T-cell (primary cell): ENCODE data around the gene SYT13. TPM values are rescaled to one million over a fixed set of nuclear protein-coding genes. Genes with fewer than 3 reads are reported as not detected.

Experiments used
- ATAC-seq, 4 experiments: fragments of 200-7000 bp in 3 of 4; fragments of 150-1000 bp in 1 of 4; cut with Tn5 transposase; replicated peaks in 1 of 4; 1 replicate in 3 of 4; 2 replicates in 1 of 4; pipeline ENCODE4 v1.10.0; 2021; ENCODE audit warnings: moderate library complexity in 3 of 4, mild to moderate bottlenecking in 2 of 4, moderate number of reproducible peaks in 1 of 4
- CTCF ChIA-PET, 2 donors: fragments of 300-600 bp; sonication (Branson Sonifier 250); formaldehyde crosslinking; loops; one replicate each; lab custom pipeline; 2022; ENCODE audit warnings: antibody characterized with exemption in 2 of 2; lab: Charles Lee
- POLR2A ChIA-PET, 2 donors: fragments of 300-600 bp; sonication (Branson Sonifier 250); formaldehyde crosslinking; loops; one replicate each; lab custom pipeline; 2022; ENCODE audit warnings: antibody characterized with exemption in 2 of 2; lab: Charles Lee
- DNase-seq, 35 experiments: peaks; one replicate each; pipeline versions ENCODE4 v3.0.0 to v3.0.0-alpha.2; 2013 to 2023
- H3K27ac ChIP-seq: one replicate; pipeline ENCODE4 v1.5.1; 2013; ENCODE audit warnings: low read length
- H3K27me3 ChIP-seq, 2 experiments: replicated peaks in 1 of 2; 1 replicate in 1 of 2; 2 replicates in 1 of 2; pipeline versions ENCODE4 v1.6.1 to v1.7.0; 2013; ENCODE audit warnings: low read length in 1 of 2, mixed read lengths in 1 of 2; ENCODE audit not compliant: control insufficient read depth in 2 of 2, insufficient read depth in 2 of 2; ENCODE audit errors: extremely low read depth in 1 of 2
- H3K36me3 ChIP-seq, 2 donors: 1 replicate in 1 of 2; 2 replicates in 1 of 2; pipeline versions ENCODE4 v1.6.1 to v1.7.0; 2013; ENCODE audit warnings: low read length in 1 of 2; ENCODE audit not compliant: control insufficient read depth in 2 of 2, insufficient read depth in 1 of 2; ENCODE audit errors: extremely low read depth in 1 of 2
- H3K4me1 ChIP-seq, 2 experiments: 1 replicate in 1 of 2; 2 replicates in 1 of 2; pipeline versions ENCODE4 v1.6.1 to v1.7.0; 2013; ENCODE audit warnings: low read length in 2 of 2, mixed read lengths in 1 of 2; ENCODE audit not compliant: insufficient read depth in 2 of 2, control insufficient read depth in 1 of 2; ENCODE audit errors: extremely low read depth in 1 of 2
- H3K4me3 ChIP-seq, 2 donors: 1 replicate in 1 of 2; 2 replicates in 1 of 2; pipeline versions ENCODE4 v1.5.1 to v1.7.0; 2013; ENCODE audit warnings: mild to moderate bottlenecking in 2 of 2, low read length in 1 of 2, moderate library complexity in 1 of 2; ENCODE audit not compliant: control insufficient read depth in 1 of 2; ENCODE audit errors: extremely low read depth in 1 of 2
- H3K9me3 ChIP-seq: 2 replicates; pipeline ENCODE4 v1.7.0; 2013
- H3K27ac Mint-ChIP-seq, 2 donors: one replicate each; pipeline ENCODE4 v1.8.0; 2020 to 2021; ENCODE audit warnings: mild to moderate bottlenecking in 2 of 2, mixed read lengths in 2 of 2
- H3K27me3 Mint-ChIP-seq, 2 donors: one replicate each; pipeline ENCODE4 v1.8.0; 2021 to 2022; ENCODE audit warnings: mixed read lengths in 2 of 2
- H3K36me3 Mint-ChIP-seq: one replicate; pipeline ENCODE4 v1.8.0; 2021; ENCODE audit warnings: mixed read lengths
- H3K4me1 Mint-ChIP-seq, 3 donors: one replicate each; pipeline ENCODE4 v1.8.0; 2020 to 2022; ENCODE audit warnings: mixed read lengths in 3 of 3, mild to moderate bottlenecking in 1 of 3
- H3K4me3 Mint-ChIP-seq, 3 donors: one replicate each; pipeline ENCODE4 v1.8.0; 2020 to 2022; ENCODE audit warnings: mild to moderate bottlenecking in 3 of 3, mixed read lengths in 3 of 3, moderate library complexity in 3 of 3
- H3K9me3 Mint-ChIP-seq, 3 donors: one replicate each; pipeline ENCODE4 v1.8.0; 2020 to 2022; ENCODE audit warnings: mixed read lengths in 3 of 3
- whole genome bisulfite sequencing: methylation state at CpG from one replicate; pipeline ENCODE4 v1.1.5; 2013; ENCODE audit warnings: missing lambda C conversion rate; ENCODE audit not compliant: insufficient coverage; 5-methylcytosine and 5-hydroxymethylcytosine counted together
- total RNA-seq, 35 experiments: library from RNA in 6 of 35; stranded (reverse) in 6 of 35; fragments of 120-200 nt in 1 of 35; gene quantifications; one replicate each; pipeline versions ENCODE4 v1.2.1 to v1.2.4 and lab custom pipeline; 2013 to 2026

The SYT13 gene
- total RNA-seq, 5 donors from 2014 or later (not counting 1 experiment from before 2014, with no cell fraction given), result 0.03 to 0.20 (median 0.18) TPM; not detected in 2

GRCh38 chr11:45332276-45332934 is 46.3 kb upstream of the SYT13 start:
- WGBS, result 13% methylated on average over 2 of the region's 13 CpGs
- CTCF ChIA-PET, result interaction anchor here (0.6 to 2.3 kb wide), 6 partner anchors 217 to 581 kb away, joined by 3 to 15 read pairs (median 8); no protein-coding TSS in a partner anchor
- Mint-ChIP-seq H3K36me3 (no peaks in the 10 kb centered on the region), H3K27ac (peak overlapping the region in 1 of 2 donors; percentile 56), H3K4me1 (no peaks in the 10 kb centered on the region), H3K4me3 (no peak overlapping the region), H3K9me3 (no peaks in the 10 kb centered on the region), H3K27me3 (peaks cover 18% of the 10 kb centered on the region in 2 donors)
- no peaks in the 10 kb centered on the region for H3K36me3 ChIP-seq
- peaks cover 0 to 20% of the 10 kb centered on the region in 2 experiments for H3K27me3 ChIP-seq
- no peak overlapping the region for H3K27ac ChIP-seq
- peak in 18 of 35 experiments; percentile 7 to 71 (median 29) for DNase-seq
- H3K4me3 ChIP-seq, result no peak overlapping the region
- ATAC-seq, result peak in 3 of 4 experiments; percentile 32 to 60 (median 45)
- POLR2A ChIA-PET, result no interaction called here
- no peaks in the 10 kb centered on the region for H3K4me1 ChIP-seq
- H3K9me3 ChIP-seq, result no peaks in the 10 kb centered on the region

GRCh38 chr11:45331839-45332238 is 45.7 kb upstream of the SYT13 start:
- WGBS, result 43% methylated on average over 1 of the region's 4 CpGs
- H3K27me3 ChIP-seq, result peaks cover 0 to 20% of the 10 kb centered on the region in 2 experiments
- no peak overlapping the region for H3K27ac ChIP-seq
- Mint-ChIP-seq H3K9me3 (peaks cover 0 to 4% (median 3%) of the 10 kb centered on the region in 3 donors), H3K4me1 (no peaks in the 10 kb centered on the region), H3K36me3 (no peaks in the 10 kb centered on the region), H3K27ac (no peak overlapping the region), H3K4me3 (no peak overlapping the region), H3K27me3 (peaks cover 21% of the 10 kb centered on the region in 2 donors)
- ChIA-PET POLR2A (no interaction called here), CTCF (interaction anchor here (0.5 to 2.3 kb wide), 5 partner anchors 216 to 223 kb away, joined by 3 to 10 read pairs (median 4); no protein-coding TSS in a partner anchor)
- ATAC-seq (no peak), DNase-seq (no peak)
- H3K4me3 ChIP-seq, result no peak overlapping the region
- H3K4me1 ChIP-seq, result no peaks in the 10 kb centered on the region
- H3K36me3 ChIP-seq, result no peaks in the 10 kb centered on the region
- no peaks in the 10 kb centered on the region for H3K9me3 ChIP-seq

GRCh38 chr11:45328726-45329125 is 42.6 kb upstream of the SYT13 start:
- Mint-ChIP-seq H3K9me3 (peaks cover 0 to 5% (median 3%) of the 10 kb centered on the region in 3 donors), H3K27ac (no peak overlapping the region), H3K27me3 (peaks cover 28 to 29% of the 10 kb centered on the region in 2 donors), H3K4me1 (no peaks in the 10 kb centered on the region), H3K4me3 (no peak overlapping the region), H3K36me3 (no peaks in the 10 kb centered on the region)
- no peak overlapping the region for H3K4me3 ChIP-seq
- no peaks in the 10 kb centered on the region for H3K9me3 ChIP-seq
- peaks cover 0 to 27% of the 10 kb centered on the region in 2 experiments for H3K27me3 ChIP-seq
- no peak for ATAC-seq
- no peaks in the 10 kb centered on the region for H3K36me3 ChIP-seq
- DNase-seq, result no peak
- WGBS, result 34% methylated on average over 3 of the region's 3 CpGs
- no peak overlapping the region for H3K27ac ChIP-seq
- ChIA-PET CTCF (interaction anchor here in 1 of 2 donors (1.5 to 1.6 kb wide), 2 partner anchors 218 to 226 kb away, joined by 4 to 5 read pairs; no protein-coding TSS in a partner anchor), POLR2A (no interaction called here)
- H3K4me1 ChIP-seq, result no peaks in the 10 kb centered on the region

- Histone ChIP-seq H3K36me3 (no peaks in the 10 kb centered on the region), H3K9me3 (no peaks in the 10 kb centered on the region), H3K27me3 (peaks cover 0 to 43% of the 10 kb centered on the region in 2 experiments), H3K4me1 (no peaks in the 10 kb centered on the region), H3K27ac (no peak overlapping the region), H3K4me3 (no peak overlapping the region)
- H3K4me3 Mint-ChIP-seq, result no peak overlapping the region
- H3K27ac Mint-ChIP-seq, result no peak overlapping the region
- ATAC-seq (no peak), DNase-seq (no peak)
- H3K9me3 Mint-ChIP-seq, result peaks cover 0 to 5% (median 3%) of the 10 kb centered on the region in 3 donors
- POLR2A ChIA-PET, result no interaction called here
- WGBS, result 58% methylated on average over 4 of the region's 6 CpGs
- H3K36me3 Mint-ChIP-seq, result no peaks in the 10 kb centered on the region
- H3K4me1 Mint-ChIP-seq, result no peaks in the 10 kb centered on the region
- CTCF ChIA-PET, result no interaction called here
- peaks cover 18 to 39% of the 10 kb centered on the region in 2 donors for H3K27me3 Mint-ChIP-seq
Measured at GRCh38 chr11:45324459-45324858, 38.3 kb upstream of the SYT13 start.

GRCh38 chr11:45323601-45324249 is 37.6 kb upstream of the SYT13 start:
- Mint-ChIP-seq H3K4me1 (no peaks in the 10 kb centered on the region), H3K27me3 (peaks cover 18 to 36% of the 10 kb centered on the region in 2 donors), H3K36me3 (no peaks in the 10 kb centered on the region), H3K4me3 (no peak overlapping the region), H3K9me3 (peaks cover 0 to 5% (median 3%) of the 10 kb centered on the region in 3 donors), H3K27ac (no peak overlapping the region)
- H3K27ac ChIP-seq, result no peak overlapping the region
- no peak for DNase-seq
- WGBS, result 67% methylated on average over 7 of the region's 8 CpGs
- no peaks in the 10 kb centered on the region for H3K36me3 ChIP-seq
- ATAC-seq, result no peak
- ChIA-PET CTCF (interaction anchor here in 1 of 2 donors (0.6 kb wide), 1 partner anchor 223 kb away, joined by 3 read pairs; no protein-coding TSS in a partner anchor), POLR2A (no interaction called here)
- no peaks in the 10 kb centered on the region for H3K4me1 ChIP-seq
- H3K9me3 ChIP-seq, result no peaks in the 10 kb centered on the region
- peaks cover 0 to 40% of the 10 kb centered on the region in 2 experiments for H3K27me3 ChIP-seq
- H3K4me3 ChIP-seq, result no peak overlapping the region

GRCh38 chr11:45322891-45323600 is 36.9 kb upstream of the SYT13 start:
- no peak for ATAC-seq
- H3K4me1 Mint-ChIP-seq, result no peaks in the 10 kb centered on the region
- H3K36me3 ChIP-seq, result no peaks in the 10 kb centered on the region
- peaks cover 0 to 43% of the 10 kb centered on the region in 2 experiments for H3K27me3 ChIP-seq
- no peak overlapping the region for H3K4me3 Mint-ChIP-seq
- H3K27me3 Mint-ChIP-seq, result peaks cover 25 to 36% of the 10 kb centered on the region in 2 donors
- peaks cover 0 to 5% (median 3%) of the 10 kb centered on the region in 3 donors for H3K9me3 Mint-ChIP-seq
- no peaks in the 10 kb centered on the region for H3K9me3 ChIP-seq
- H3K27ac Mint-ChIP-seq, result no peak overlapping the region
- H3K4me1 ChIP-seq, result no peaks in the 10 kb centered on the region
- CTCF ChIA-PET, result interaction anchor here in 1 of 2 donors (0.6 kb wide), 1 partner anchor 222 kb away, joined by 3 read pairs; no protein-coding TSS in a partner anchor
- no peaks in the 10 kb centered on the region for H3K36me3 Mint-ChIP-seq
- POLR2A ChIA-PET, result no interaction called here
- 64% methylated on average over 5 of the region's 7 CpGs for WGBS
- H3K27ac ChIP-seq, result no peak overlapping the region
- H3K4me3 ChIP-seq, result no peak overlapping the region
- DNase-seq, result no peak
